Ovary (tissue), 3 donors: ENCODE measurements around the gene RCOR2.

ENCODE experiments used
- EP300 ChIP-seq: sonication (generic); formaldehyde crosslinking; IDR thresholded peaks from one replicate; pipeline ENCODE4 v1.6.1; 2017; ENCODE audit warnings: antibody characterized with exemption
- TF ChIP-seq, protein P1 (sequence below), 3 donors: fragments of 450-650 bp in 2 of 3; fragments of 200-600 bp in 1 of 3; IDR thresholded peaks; one replicate each; pipeline versions ENCODE4 v1.5.1 to v1.8.0; 2016 to 2022; ENCODE audit warnings: antibody characterized with exemption in 3 of 3, mild to moderate bottlenecking in 1 of 3
- donor health status: DM: no; HTN: no; CAD: no.

DNA sequence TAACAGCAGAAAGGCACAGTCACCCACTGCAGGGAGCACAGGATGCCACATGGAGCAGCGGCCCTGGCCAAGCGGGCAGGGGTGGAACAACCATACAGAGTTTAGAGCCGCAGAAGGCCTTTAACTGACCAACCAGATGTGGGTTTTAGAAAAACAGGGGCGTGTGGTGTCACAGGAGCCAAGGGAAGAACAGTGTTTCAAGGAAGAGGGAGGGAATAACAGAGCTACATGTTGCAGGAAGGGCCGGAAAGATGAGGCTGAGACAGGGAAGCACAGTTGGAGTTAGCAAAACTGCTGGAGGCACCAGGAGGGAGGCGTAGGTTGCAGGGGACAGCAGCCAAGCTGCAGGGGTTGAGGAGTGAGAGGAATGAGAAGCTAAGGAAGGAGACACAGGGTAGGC, 14.1 kb upstream of the RCOR2 start:
- TF ChIP-seq, protein P1, sequence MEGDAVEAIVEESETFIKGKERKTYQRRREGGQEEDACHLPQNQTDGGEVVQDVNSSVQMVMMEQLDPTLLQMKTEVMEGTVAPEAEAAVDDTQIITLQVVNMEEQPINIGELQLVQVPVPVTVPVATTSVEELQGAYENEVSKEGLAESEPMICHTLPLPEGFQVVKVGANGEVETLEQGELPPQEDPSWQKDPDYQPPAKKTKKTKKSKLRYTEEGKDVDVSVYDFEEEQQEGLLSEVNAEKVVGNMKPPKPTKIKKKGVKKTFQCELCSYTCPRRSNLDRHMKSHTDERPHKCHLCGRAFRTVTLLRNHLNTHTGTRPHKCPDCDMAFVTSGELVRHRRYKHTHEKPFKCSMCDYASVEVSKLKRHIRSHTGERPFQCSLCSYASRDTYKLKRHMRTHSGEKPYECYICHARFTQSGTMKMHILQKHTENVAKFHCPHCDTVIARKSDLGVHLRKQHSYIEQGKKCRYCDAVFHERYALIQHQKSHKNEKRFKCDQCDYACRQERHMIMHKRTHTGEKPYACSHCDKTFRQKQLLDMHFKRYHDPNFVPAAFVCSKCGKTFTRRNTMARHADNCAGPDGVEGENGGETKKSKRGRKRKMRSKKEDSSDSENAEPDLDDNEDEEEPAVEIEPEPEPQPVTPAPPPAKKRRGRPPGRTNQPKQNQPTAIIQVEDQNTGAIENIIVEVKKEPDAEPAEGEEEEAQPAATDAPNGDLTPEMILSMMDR (IDR thresholded peaks at IDR 0.05), result no peak
- TF ChIP-seq EP300, result no peak
